Loucy (cell line): ENCODE results near the gene PDE4D.

Experiments
- H2AFZ ChIP-seq: fragments of 200-600 bp; sonication (generic); 2 replicates; pipeline ENCODE4 v1.6.0; 2016; ENCODE audit warnings: antibody characterized with exemption, mild to moderate bottlenecking, low read length, moderate library complexity
- H3F3A ChIP-seq: fragments of 200-600 bp; 2 replicates; pipeline ENCODE4 v1.6.0; 2016; ENCODE audit warnings: antibody characterized with exemption, low read depth, mild to moderate bottlenecking
- H3K27me3 ChIP-seq: fragments of 200-600 bp; sonication (generic); 2 replicates; pipeline ENCODE4 v1.6.1; 2014; ENCODE audit warnings: low read length, mild to moderate bottlenecking; ENCODE audit not compliant: insufficient read depth, poor library complexity, severe bottlenecking
- H3K36me3 ChIP-seq: fragments of 200-600 bp; sonication (generic); 2 replicates; pipeline ENCODE4 v1.6.1; 2016; ENCODE audit warnings: low read length; ENCODE audit not compliant: insufficient read depth
- H3K4me1 ChIP-seq: fragments of 200-600 bp; sonication (generic); 2 replicates; pipeline ENCODE4 v1.5.1; 2014; ENCODE audit warnings: low read length, mild to moderate bottlenecking; ENCODE audit not compliant: insufficient read depth, poor library complexity, severe bottlenecking
- H3K4me2 ChIP-seq: fragments of 200-600 bp; sonication (generic); 2 replicates; pipeline ENCODE4 v1.6.0; 2014; ENCODE audit warnings: antibody characterized with exemption, low read length, low read depth, mild to moderate bottlenecking; ENCODE audit not compliant: poor library complexity, severe bottlenecking
- H3K4me3 ChIP-seq: fragments of 200-600 bp; sonication (generic); 2 replicates; pipeline ENCODE4 v1.5.1; 2014; ENCODE audit warnings: low read length, mild to moderate bottlenecking, mixed read lengths; ENCODE audit not compliant: poor library complexity, severe bottlenecking
- H3K79me2 ChIP-seq: fragments of 200-600 bp; sonication (generic); 2 replicates; pipeline ENCODE4 v1.6.1; 2014; ENCODE audit warnings: low read length; ENCODE audit not compliant: insufficient read depth
- H3K9ac ChIP-seq: fragments of 200-600 bp; sonication (generic); 2 replicates; pipeline ENCODE4 v1.6.0; 2014; ENCODE audit warnings: mild to moderate bottlenecking, low read depth, low read length, moderate library complexity; ENCODE audit not compliant: poor library complexity, severe bottlenecking
- H3K9me2 ChIP-seq: fragments of 200-600 bp; sonication (generic); replicated peaks from 2 replicates; pipeline ENCODE4 v1.6.1; 2016; ENCODE audit warnings: low read depth, low read length, mixed read lengths
- H3K9me3 ChIP-seq: fragments of 200-600 bp; sonication (generic); 2 replicates; pipeline ENCODE4 v1.6.1; 2014; ENCODE audit warnings: mild to moderate bottlenecking, antibody characterized with exemption, low read length, low read depth; ENCODE audit not compliant: insufficient read depth
- H4K20me1 ChIP-seq: fragments of 200-600 bp; sonication (generic); 2 replicates; pipeline ENCODE4 v1.6.0; 2014; ENCODE audit warnings: antibody characterized with exemption, low read length, mild to moderate bottlenecking; ENCODE audit not compliant: insufficient read depth, poor library complexity, severe bottlenecking
- CTCF ChIP-seq: fragments of 200-600 bp; sonication (generic); conservative IDR thresholded peaks from 2 replicates; pipeline ENCODE4 v1.5.1; 2014; ENCODE audit warnings: mild to moderate bottlenecking, antibody characterized with exemption, low read length
- EZH2phosphoT487 ChIP-seq: fragments of 200-600 bp; IDR thresholded peaks from 2 replicates; pipeline ENCODE4 v1.6.1; 2018; ENCODE audit warnings: antibody characterized with exemption, mild to moderate bottlenecking, moderate library complexity, borderline replicate concordance

Gene PDE4D

DNA sequence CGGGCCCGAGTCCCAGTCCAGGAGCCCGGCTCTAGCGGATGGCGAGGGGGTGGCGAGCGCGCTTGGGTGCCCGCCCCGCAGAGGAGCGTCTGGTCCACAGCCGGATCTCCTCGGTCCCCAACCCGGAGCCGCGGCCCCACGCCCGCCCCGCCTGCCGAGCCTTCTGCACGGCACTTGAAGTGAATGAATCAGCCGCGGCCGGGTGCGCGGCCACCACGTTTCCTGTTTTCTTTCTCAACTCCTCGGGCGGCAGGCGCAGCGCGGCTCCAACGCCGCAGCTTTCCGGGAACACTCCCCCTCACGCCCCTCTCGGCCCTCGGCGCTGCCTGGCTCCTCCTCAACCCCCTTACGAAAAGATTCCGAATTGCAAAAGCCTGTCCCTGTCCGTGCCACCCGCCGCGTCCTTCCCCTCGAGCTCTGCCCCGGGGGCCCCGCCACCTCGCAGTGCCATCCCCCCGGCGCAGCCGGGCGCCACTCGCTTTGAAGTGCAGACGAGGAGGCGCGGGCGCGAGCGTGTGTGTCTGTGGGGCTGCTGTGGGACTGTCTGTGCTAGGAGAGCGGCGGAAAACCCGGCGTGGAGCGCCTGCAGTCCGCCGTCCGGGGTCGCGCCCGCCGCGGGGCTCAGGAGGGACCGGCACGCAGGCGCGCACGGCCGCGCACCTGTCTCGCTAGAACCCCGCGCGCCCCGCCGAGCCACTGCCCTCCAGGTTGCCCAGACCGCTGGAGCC lies 854.1 kb downstream of the PDE4D start:
- H3K9ac ChIP-seq: peak overlapping the region; percentile 72

GRCh38 chr5:59038798-59039295 lies 854.7 kb downstream of the PDE4D start:
- H3K4me2 ChIP-seq: peak overlapping the region; percentile 62
- H3F3A ChIP-seq: no peaks in the 10 kb centered on the region
- H3K79me2 ChIP-seq: no peaks in the 10 kb centered on the region
- H3K27me3 ChIP-seq: no peaks in the 10 kb centered on the region
- peak overlapping the region; percentile 72 for H3K4me3 ChIP-seq
- H4K20me1 ChIP-seq: no peaks in the 10 kb centered on the region
- peak overlapping the region; percentile 72 for H3K9ac ChIP-seq
- H3K4me1 ChIP-seq: peaks cover 24% of the 10 kb centered on the region
- H3K9me2 ChIP-seq: no peaks in the 10 kb centered on the region
- H3K36me3 ChIP-seq: no peaks in the 10 kb centered on the region
- H3K9me3 ChIP-seq: no peaks in the 10 kb centered on the region
- H2AFZ ChIP-seq: peak overlapping the region; percentile 87
- TF ChIP-seq EZH2phosphoT487: no peak
- TF ChIP-seq CTCF: no peak

More for the DNA sequence above, 854.1 kb downstream of the PDE4D start:
- no peak for TF ChIP-seq EZH2phosphoT487
- no peak for TF ChIP-seq CTCF
- H3K4me3 ChIP-seq: peak overlapping the region; percentile 72
- no peaks in the 10 kb centered on the region for H3K9me2 ChIP-seq
- H4K20me1 ChIP-seq: no peaks in the 10 kb centered on the region
- H3K27me3 ChIP-seq: no peaks in the 10 kb centered on the region
- no peaks in the 10 kb centered on the region for H3K36me3 ChIP-seq
- no peaks in the 10 kb centered on the region for H3F3A ChIP-seq
- H3K9me3 ChIP-seq: no peaks in the 10 kb centered on the region
- H3K4me1 ChIP-seq: peaks cover 24% of the 10 kb centered on the region
- H3K4me2 ChIP-seq: peak overlapping the region; percentile 62
- peak overlapping the region; percentile 87; the same call in 1 of the 2 replicates for H2AFZ ChIP-seq
- H3K79me2 ChIP-seq: no peaks in the 10 kb centered on the region

DNA sequence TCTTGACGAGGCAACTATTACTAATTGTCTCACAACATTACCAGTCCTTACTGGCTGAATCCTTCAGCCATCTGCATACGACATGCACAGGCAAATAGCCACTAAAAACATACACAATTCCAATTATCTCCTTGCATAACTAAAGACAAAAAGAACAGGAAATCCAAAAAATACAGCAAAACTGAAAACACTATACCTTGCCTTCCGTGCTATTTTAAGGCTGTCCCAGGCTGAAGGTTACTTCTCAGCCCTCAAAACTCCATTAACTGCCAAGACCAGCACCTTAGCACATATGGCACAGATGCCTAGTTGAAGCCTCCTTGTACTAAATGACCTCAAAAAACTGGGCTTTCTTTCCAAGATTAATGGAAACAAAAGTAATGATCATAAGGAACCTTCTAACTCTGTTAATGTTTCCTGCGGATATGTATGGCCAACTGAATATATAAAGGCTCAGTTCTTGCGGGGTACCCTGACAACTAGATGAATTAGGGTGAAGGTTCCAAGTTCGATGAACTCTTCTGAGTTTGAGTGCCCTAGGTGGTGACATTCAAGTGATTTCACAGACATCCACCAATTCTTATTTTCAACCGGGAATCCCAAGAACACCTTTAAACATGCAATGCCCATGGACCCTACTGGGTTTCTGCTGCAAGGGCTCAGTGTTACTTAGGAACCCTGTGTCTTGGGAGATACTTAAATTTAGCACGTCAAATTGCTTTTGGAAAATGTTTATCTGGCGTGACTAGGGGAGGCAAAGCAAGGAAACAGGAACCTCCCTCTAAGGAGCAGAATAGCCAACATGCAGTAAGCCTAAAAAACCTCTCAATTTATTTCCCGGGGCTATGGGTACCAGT lies 855.4 kb downstream of the PDE4D start:
- Histone ChIP-seq H3K4me1 (peaks cover 24% of the 10 kb centered on the region), H4K20me1 (no peaks in the 10 kb centered on the region), H3K36me3 (no peaks in the 10 kb centered on the region), H3K79me2 (no peaks in the 10 kb centered on the region), H3K9me3 (no peaks in the 10 kb centered on the region), H3K9ac (peak overlapping the region; percentile 72), H3K27me3 (no peaks in the 10 kb centered on the region), H3K4me2 (peak overlapping the region; percentile 62), H3F3A (no peaks in the 10 kb centered on the region), H3K4me3 (peak overlapping the region; percentile 72), H3K9me2 (no peaks in the 10 kb centered on the region), H2AFZ (peak overlapping the region; percentile 87)
- TF ChIP-seq CTCF: no peak
- TF ChIP-seq EZH2phosphoT487: no peak
